Esophagus squamous epithelium (tissue), 5 donors: ENCODE measurements around the gene FBXL19. TPM values are rescaled to one million over a fixed set of nuclear protein-coding genes. Genes with fewer than 3 reads are reported as not detected.

Experiments
- DNase-seq: peaks from one replicate; lab custom pipeline; 2025; lab: John Stamatoyannopoulos, UW
- H3K27ac ChIP-seq, 4 donors: fragments of 200-600 bp; sonication (generic); one replicate each; pipeline ENCODE4 v1.5.1; 2016 to 2019; ENCODE audit warnings: mild to moderate bottlenecking in 1 of 4
- H3K27me3 ChIP-seq, 4 donors: fragments of 200-600 bp; sonication (generic); 1 replicate in 3 of 4; 2 replicates in 1 of 4; pipeline versions ENCODE4 v1.5.1 to v1.6.0; 2017 to 2021; ENCODE audit warnings: antibody characterized with exemption in 1 of 4
- H3K36me3 ChIP-seq, 3 donors: fragments of 200-600 bp; sonication (generic); one replicate each; pipeline ENCODE4 v1.5.1; 2016 to 2019
- H3K4me1 ChIP-seq, 3 donors: fragments of 200-600 bp; sonication (generic); one replicate each; pipeline ENCODE4 v1.5.1; 2017 to 2019
- H3K4me3 ChIP-seq, 4 donors: fragments of 200-600 bp; sonication (generic); 1 replicate in 3 of 4; 2 replicates in 1 of 4; pipeline ENCODE4 v1.5.1; 2016 to 2019; ENCODE audit warnings: mild to moderate bottlenecking in 2 of 4, moderate library complexity in 1 of 4
- H3K9me3 ChIP-seq, 3 donors: fragments of 200-600 bp; sonication (generic); one replicate each; pipeline ENCODE4 v1.5.1; 2016 to 2019
- POLR2A ChIP-seq, 4 donors: fragments of 450-650 bp; IDR thresholded peaks; one replicate each; pipeline ENCODE4 v1.6.1; 2017; ENCODE audit warnings: antibody characterized with exemption in 4 of 4, mild to moderate bottlenecking in 4 of 4, moderate library complexity in 3 of 4
- WGBS, 2 donors: methylation state at CpG; one replicate each; pipeline ENCODE4 v1.1.5; 2018; 5-methylcytosine and 5-hydroxymethylcytosine counted together
- intact Hi-C: fragments of 100-400 bp; cut with DNase I; formaldehyde crosslinking; loops from one replicate; pipeline ENCODE4 v1.15.0; 2022
- total RNA-seq, 4 donors: library from RNA; depleted of rRNA; stranded (reverse); fragments of >200 nt; gene quantifications; one replicate each; pipeline ENCODE4 v1.1.0, GENCODE V29; 2016
- TF ChIP-seq, protein P1 (sequence below), 6 experiments: fragments of 450-650 bp in 4 of 6; fragments of 200-600 bp in 2 of 6; sonication (generic) in 2 of 6; IDR thresholded peaks; one replicate each; pipeline ENCODE4 v1.5.1; 2016 to 2019; ENCODE audit warnings: antibody characterized with exemption in 6 of 6, mild to moderate bottlenecking in 4 of 6, moderate library complexity in 4 of 6
- donor health status: DM: yes; HTN: yes; CAD: no.

Gene FBXL19
- total RNA-seq, 4 donors from 2014 or later = 17.0 to 28.7 (median 25.1) TPM

DNA sequence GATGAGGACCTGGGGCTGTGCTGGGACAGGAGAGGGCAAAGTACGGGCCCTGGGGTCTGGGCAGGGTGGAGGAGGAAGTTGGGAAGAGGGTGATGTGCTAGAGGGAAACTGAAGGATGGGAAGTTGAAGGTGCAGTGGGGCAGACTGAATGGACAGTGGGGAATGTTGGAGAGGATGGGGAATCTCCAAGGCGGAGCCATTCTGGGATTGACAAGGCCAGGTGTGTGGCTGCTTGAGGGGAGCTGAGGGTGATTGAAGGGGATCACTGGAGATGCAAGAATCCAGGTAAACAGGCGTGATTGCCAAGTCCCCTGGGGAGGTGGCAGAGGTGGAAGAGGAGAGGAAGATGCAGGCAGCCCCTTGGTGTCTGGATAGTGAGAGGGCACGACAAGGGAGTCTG is 53.1 kb downstream of the FBXL19 start:
- Histone ChIP-seq H3K27me3 (no peaks in the 10 kb centered on the region), H3K4me1 (no peaks in the 10 kb centered on the region), H3K27ac (no peak overlapping the region), H3K36me3 (peaks cover 31 to 100% (median 69%) of the 10 kb centered on the region in 3 donors), H3K9me3 (no peaks in the 10 kb centered on the region), H3K4me3 (no peak overlapping the region)
- no peak for DNase-seq
- intact Hi-C loops = no loop called here
- WGBS, 2 donors = 90 to 91% methylated on average over 4 of the region's 4 CpGs
- TF ChIP-seq, protein P1, sequence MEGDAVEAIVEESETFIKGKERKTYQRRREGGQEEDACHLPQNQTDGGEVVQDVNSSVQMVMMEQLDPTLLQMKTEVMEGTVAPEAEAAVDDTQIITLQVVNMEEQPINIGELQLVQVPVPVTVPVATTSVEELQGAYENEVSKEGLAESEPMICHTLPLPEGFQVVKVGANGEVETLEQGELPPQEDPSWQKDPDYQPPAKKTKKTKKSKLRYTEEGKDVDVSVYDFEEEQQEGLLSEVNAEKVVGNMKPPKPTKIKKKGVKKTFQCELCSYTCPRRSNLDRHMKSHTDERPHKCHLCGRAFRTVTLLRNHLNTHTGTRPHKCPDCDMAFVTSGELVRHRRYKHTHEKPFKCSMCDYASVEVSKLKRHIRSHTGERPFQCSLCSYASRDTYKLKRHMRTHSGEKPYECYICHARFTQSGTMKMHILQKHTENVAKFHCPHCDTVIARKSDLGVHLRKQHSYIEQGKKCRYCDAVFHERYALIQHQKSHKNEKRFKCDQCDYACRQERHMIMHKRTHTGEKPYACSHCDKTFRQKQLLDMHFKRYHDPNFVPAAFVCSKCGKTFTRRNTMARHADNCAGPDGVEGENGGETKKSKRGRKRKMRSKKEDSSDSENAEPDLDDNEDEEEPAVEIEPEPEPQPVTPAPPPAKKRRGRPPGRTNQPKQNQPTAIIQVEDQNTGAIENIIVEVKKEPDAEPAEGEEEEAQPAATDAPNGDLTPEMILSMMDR (IDR thresholded peaks at IDR 0.05) = no peak
- no peak for TF ChIP-seq POLR2A (IDR thresholded peaks at IDR 0.05)

- H3K27me3 ChIP-seq = no peaks in the 10 kb centered on the region
- H3K27ac ChIP-seq = no peak overlapping the region
- no peaks in the 10 kb centered on the region for H3K9me3 ChIP-seq
- 72 to 83% methylated on average over 2 to 8 of the region's 17 CpGs for WGBS, 2 donors
- no peak for TF ChIP-seq POLR2A (IDR thresholded peaks at IDR 0.05)
- TF ChIP-seq, protein P1 (IDR thresholded peaks at IDR 0.05) = no peak
- no peak for DNase-seq
- H3K36me3 ChIP-seq = peaks cover 30 to 100% (median 66%) of the 10 kb centered on the region in 3 donors
- intact Hi-C loops = no loop called here
- H3K4me1 ChIP-seq = peaks cover 0 to 1% (median 0%) of the 10 kb centered on the region in 3 donors
- H3K4me3 ChIP-seq = no peak overlapping the region
These were observed 54.1 kb downstream of the FBXL19 start for GRCh38 chr16:30977502-30977901.

GRCh38 chr16:30979170-30980022 is 56.0 kb downstream of the FBXL19 start:
- Histone ChIP-seq H3K36me3 (peaks cover 22 to 100% (median 58%) of the 10 kb centered on the region in 3 donors), H3K27me3 (no peaks in the 10 kb centered on the region), H3K4me1 (peaks cover 0 to 5% (median 0%) of the 10 kb centered on the region in 3 donors), H3K27ac (no peak overlapping the region), H3K4me3 (no peak overlapping the region), H3K9me3 (no peaks in the 10 kb centered on the region)
- DNase-seq = no peak
- 86 to 93% methylated on average over 8 to 28 of the region's 62 CpGs for WGBS, 2 donors
- no peak for TF ChIP-seq POLR2A (IDR thresholded peaks at IDR 0.05)
- TF ChIP-seq, protein P1 (IDR thresholded peaks at IDR 0.05) = no peak
- intact Hi-C loops = no loop called here

DNA sequence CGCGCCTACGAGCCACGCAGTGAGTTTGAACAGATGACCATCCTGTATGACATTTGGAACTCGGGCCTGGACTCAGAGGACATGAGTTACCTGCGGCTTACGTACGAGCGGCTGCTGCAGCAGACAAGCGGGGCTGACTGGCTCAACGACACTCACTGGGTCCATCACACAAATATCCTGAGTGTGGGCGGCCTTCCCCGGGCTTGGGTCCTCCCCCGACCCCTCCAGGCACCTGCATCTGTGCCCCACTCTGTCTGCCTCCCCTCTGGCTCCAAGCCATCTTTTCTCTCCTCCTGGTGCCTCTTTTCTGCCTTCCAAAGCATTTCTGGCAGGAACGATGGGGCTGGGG is 56.6 kb downstream of the FBXL19 start:
- H3K36me3 ChIP-seq = peaks cover 22 to 98% (median 58%) of the 10 kb centered on the region in 3 donors
- H3K9me3 ChIP-seq = no peaks in the 10 kb centered on the region
- no peak overlapping the region for H3K27ac ChIP-seq
- no peaks in the 10 kb centered on the region for H3K27me3 ChIP-seq
- no peak for DNase-seq
- WGBS, 2 donors = 88 to 90% methylated on average over 10 to 13 of the region's 15 CpGs
- H3K4me3 ChIP-seq = no peak overlapping the region
- TF ChIP-seq POLR2A (IDR thresholded peaks at IDR 0.05) = no peak
- intact Hi-C loops = no loop called here
- peaks cover 0 to 11% (median 0%) of the 10 kb centered on the region in 3 donors for H3K4me1 ChIP-seq

DNA sequence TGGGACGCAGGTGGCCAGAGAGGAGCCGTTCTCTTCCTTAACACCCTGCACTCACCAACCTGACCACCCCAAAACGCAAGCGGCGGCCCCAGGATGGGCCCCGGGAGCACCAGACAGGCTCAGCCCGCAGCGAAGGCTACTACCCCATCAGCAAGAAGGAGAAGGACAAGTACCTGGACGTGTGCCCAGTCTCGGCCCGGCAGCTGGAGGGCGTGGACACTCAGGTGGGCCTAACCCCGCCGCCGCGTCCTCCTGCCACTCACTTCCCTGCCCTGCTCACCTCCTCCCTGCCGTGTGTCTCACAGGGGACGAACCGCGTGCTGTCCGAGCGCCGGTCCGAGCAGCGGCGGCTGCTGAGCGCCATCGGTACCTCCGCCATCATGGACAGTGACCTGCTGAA is 57.1 kb downstream of the FBXL19 start:
- no peaks in the 10 kb centered on the region for H3K27me3 ChIP-seq
- no peaks in the 10 kb centered on the region for H3K9me3 ChIP-seq
- peaks cover 22 to 93% (median 54%) of the 10 kb centered on the region in 3 donors for H3K36me3 ChIP-seq
- intact Hi-C loops = no loop called here
- peaks cover 1 to 15% (median 4%) of the 10 kb centered on the region in 3 donors for H3K4me1 ChIP-seq
- WGBS, 2 donors = 90% methylated on average over 8 of the region's 29 CpGs; no CpG with 5 or more reads in 1 of the 2 donors
- TF ChIP-seq, protein P1 (IDR thresholded peaks at IDR 0.05) = no peak
- no peak for TF ChIP-seq POLR2A (IDR thresholded peaks at IDR 0.05)
- no peak overlapping the region for H3K27ac ChIP-seq
- no peak for DNase-seq
- no peak overlapping the region for H3K4me3 ChIP-seq
